HepG2 (cell line): ENCODE results near the gene RASA2. TPM values are rescaled to one million over a fixed set of nuclear protein-coding genes. Genes with fewer than 3 reads are reported as not detected.

Experiments used
- ATAC-seq: fragments of 200-7000 bp; cut with Tn5 transposase; 3 replicates; pipeline ENCODE4 v1.9.1; 2020; ENCODE audit warnings: mild to moderate bottlenecking, moderate library complexity
- BruUV-seq: library from RNA; stranded (reverse); fragments of 400-500 nt; replicated peaks from 2 replicates; lab custom pipeline; 2021; lab: Mats Ljungman, UMichigan
- CTCF ChIA-PET: fragments of 300-600 bp; formaldehyde crosslinking; extraction: SDS; loops from one replicate; lab custom pipeline; 2021; ENCODE audit warnings: low total read pairs, inconsistent platforms, low intra/inter-chr PET ratio; lab: Yijun Ruan, JAX
- POLR2A ChIA-PET: fragments of 350-600 bp; sonication (Branson Sonifier 250); formaldehyde crosslinking; loops from one replicate; lab custom pipeline; 2020; ENCODE audit warnings: antibody characterized with exemption, inconsistent platforms; lab: Yijun Ruan, JAX
- DNase-seq: peaks from one replicate; pipeline ENCODE4 v3.0.0-alpha.2; 2015; ENCODE audit warnings: low spot score
- FAIRE-seq: peaks from 3 replicates; lab custom pipeline; 2011; peaks lifted over from hg19 to GRCh38; lab: Jason Lieb, UNC
- H2AFZ ChIP-seq: one replicate; pipeline ENCODE4 v1.6.1; 2011; ENCODE audit warnings: low read length, inconsistent platforms
- H3K27ac ChIP-seq: fragments of 300-600 bp; 3 replicates; pipeline ENCODE4 v1.8.0; 2011; ENCODE audit warnings: mixed run types, mild to moderate bottlenecking, mixed read lengths, low read length, inconsistent platforms; ENCODE audit not compliant: insufficient read depth; ENCODE audit errors: extremely low read length
- H3K27me3 ChIP-seq, 2 experiments: fragments of 200-600 bp in 1 of 2; 2 replicates in 1 of 2; 3 replicates in 1 of 2; pipeline versions ENCODE4 v1.6.0 to v1.8.0; 2011; ENCODE audit warnings: low read length in 2 of 2, mild to moderate bottlenecking in 2 of 2, moderate library complexity in 2 of 2, inconsistent platforms in 1 of 2; ENCODE audit not compliant: insufficient read depth in 2 of 2, control insufficient read depth in 1 of 2
- H3K36me3 ChIP-seq, 2 experiments: fragments of 200-600 bp in 1 of 2; replicated peaks in 1 of 2; 2 replicates in 1 of 2; 3 replicates in 1 of 2; pipeline versions ENCODE4 v1.5.1 to v1.8.0; 2011; ENCODE audit warnings: low read length in 2 of 2, inconsistent platforms in 1 of 2; ENCODE audit not compliant: insufficient read depth in 2 of 2, control insufficient read depth in 1 of 2
- H3K4me1 ChIP-seq: 2 replicates; pipeline ENCODE4 v1.5.1; 2012; ENCODE audit warnings: low read length, inconsistent platforms; ENCODE audit not compliant: insufficient read depth
- H3K4me2 ChIP-seq: 2 replicates; pipeline ENCODE4 v1.6.0; 2011; ENCODE audit warnings: low read depth, low read length, inconsistent platforms
- H3K4me3 ChIP-seq, 3 experiments: fragments of 200-600 bp in 1 of 3; sonication (generic), shearing (Covaris generic) in 1 of 3; replicated peaks in 1 of 3; 2 replicates each; pipeline ENCODE4 v1.5.1; 2011 to 2016; ENCODE audit warnings: low read length in 3 of 3, inconsistent platforms in 2 of 3, low read depth in 2 of 3, mild to moderate bottlenecking in 2 of 3, control low read depth in 1 of 3, mixed read lengths in 1 of 3; ENCODE audit not compliant: insufficient read depth in 1 of 3
- H3K79me2 ChIP-seq: one replicate; pipeline ENCODE4 v1.6.1; 2011; ENCODE audit warnings: low read length, inconsistent platforms; ENCODE audit not compliant: insufficient read depth
- H3K9ac ChIP-seq: 2 replicates; pipeline ENCODE4 v1.6.0; 2011; ENCODE audit warnings: mild to moderate bottlenecking, low read depth, low read length, inconsistent platforms; ENCODE audit not compliant: insufficient read depth
- H3K9me3 ChIP-seq: 2 replicates; pipeline ENCODE4 v1.5.1; 2012; ENCODE audit warnings: mild to moderate bottlenecking, low read length
- H4K20me1 ChIP-seq: 2 replicates; pipeline ENCODE4 v1.6.0; 2011; ENCODE audit warnings: inconsistent platforms, mild to moderate bottlenecking, low read length, moderate library complexity; ENCODE audit not compliant: insufficient read depth
- CENPX ChIP-seq: sonication (generic); formaldehyde crosslinking; IDR thresholded peaks from 2 replicates; pipeline ENCODE4 v1.9.0; 2021; ENCODE audit warnings: mild to moderate bottlenecking, missing genetic modification reagents, moderate library complexity
- EP300 ChIP-seq, 3 experiments: sonication (generic) in 1 of 3; formaldehyde crosslinking in 1 of 3; IDR thresholded peaks; 2 replicates each; pipeline versions ENCODE4 v1.5.1 to v1.6.1; 2011 to 2020; ENCODE audit warnings: low read depth in 2 of 3, low read length in 2 of 3, borderline replicate concordance in 1 of 3, improper control_type of control experiment in 1 of 3, mild to moderate bottlenecking in 1 of 3, missing genetic modification reagents in 1 of 3, moderate library complexity in 1 of 3
- KLF11 ChIP-seq: IDR thresholded peaks from 2 replicates; pipeline ENCODE4 v1.6.1; 2016; ENCODE audit warnings: missing compliant biosample characterization
- MED8 ChIP-seq: sonication (generic); formaldehyde crosslinking; IDR thresholded peaks from 2 replicates; pipeline ENCODE4 v1.8.1; 2023; ENCODE audit warnings: mild to moderate bottlenecking, missing genetic modification reagents; ENCODE audit not compliant: insufficient replicate concordance
- PAWR ChIP-seq: sonication (generic); formaldehyde crosslinking; IDR thresholded peaks from 2 replicates; pipeline ENCODE4 v1.4.0; 2020; ENCODE audit warnings: missing genetic modification reagents, mild to moderate bottlenecking, borderline replicate concordance
- PTBP1 ChIP-seq: fragments of 200-400 bp; formaldehyde crosslinking; IDR thresholded peaks from 2 replicates; pipeline ENCODE4 v1.6.1; 2018; ENCODE audit warnings: low read length, low read depth; ENCODE audit not compliant: poor library complexity, severe bottlenecking
- THAP11 ChIP-seq: IDR thresholded peaks from 2 replicates; pipeline ENCODE4 v1.6.1; 2016; ENCODE audit warnings: missing biosample characterization, missing genetic modification reagents
- ZNF10 ChIP-seq: sonication (generic); formaldehyde crosslinking; IDR thresholded peaks from 2 replicates; pipeline ENCODE4 v1.4.0; 2020; ENCODE audit warnings: mild to moderate bottlenecking, low read depth, missing genetic modification reagents, borderline replicate concordance
- WGBS: methylation state at CpG from one replicate; pipeline ENCODE4 v1.1.6; 2017; ENCODE audit warnings: low lambda C conversion rate; 5-methylcytosine and 5-hydroxymethylcytosine counted together
- in situ Hi-C: cut with HindIII; loops from 2 replicates; pipeline ENCODE4 v1.10.0; 2017; ENCODE audit warnings: low pct_unique_long_range_greater_than_20kb; ENCODE audit not compliant: extremely low pct_ligation_motif_present
- intact Hi-C: fragments of 100-400 bp; cut with micrococcal nuclease; formaldehyde crosslinking; loops from one replicate; pipeline ENCODE4 v1.10.0; 2022; ENCODE audit not compliant: unreplicated experiment
- polyA plus RNA-seq, 8 experiments: library from polyadenylated mRNA; depleted of rRNA in 3 of 8; stranded (reverse) in 7 of 8; unstranded in 1 of 8; fragments of >200 nt; fragmentation: Illumina TruSeq in 4 of 8; extraction: Trizol in 4 of 8; gene quantifications; 2 replicates each; pipeline versions ENCODE4 v1.2.1 to v1.2.3, GENCODE V29; 2011 to 2016; ENCODE audit warnings: low read depth in 4 of 8, missing spikeins in 1 of 8, mixed read lengths in 1 of 8; ENCODE audit not compliant: insufficient read depth in 1 of 8
- total RNA-seq, 5 experiments: library from RNA; depleted of rRNA; stranded (reverse); fragments of >200 nt; fragmentation: Illumina TruSeq; extraction: Trizol; gene quantifications; 2 replicates each; pipeline ENCODE4 v1.2.3, GENCODE V29; 2016; ENCODE audit warnings: low read depth in 1 of 5
- TF ChIP-seq, protein P1 (sequence below): sonication (generic); formaldehyde crosslinking; IDR thresholded peaks from 2 replicates; pipeline ENCODE4 v1.5.0; 2020; ENCODE audit warnings: mild to moderate bottlenecking, missing genetic modification reagents, borderline replicate concordance

RASA2 gene
- total and polyA plus RNA-seq, 2 of the 13 experiments (the other 11 are each of a cell fraction or from before 2014, with no cell fraction given): 5.4 to 8.5 TPM

DNA sequence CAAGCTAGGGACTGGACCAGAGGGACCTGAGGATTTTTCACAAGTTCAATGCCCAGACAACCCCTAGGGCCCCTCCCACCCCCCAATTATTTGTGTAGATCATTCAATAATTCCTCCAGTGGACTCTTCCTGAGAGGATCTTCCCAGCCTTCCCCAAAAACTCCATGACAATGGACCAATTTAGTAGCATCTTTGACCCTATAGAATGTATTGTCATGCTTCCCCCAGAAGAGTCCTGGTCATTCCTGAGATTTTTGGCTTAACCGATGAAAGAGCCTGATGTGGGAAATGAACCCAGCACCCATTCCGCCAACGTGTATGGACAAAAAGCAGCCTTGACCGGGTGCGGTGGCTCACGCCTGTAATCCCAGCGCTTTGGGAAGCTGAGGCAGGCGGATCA is 132.1 kb downstream of the RASA2 start (continued):
- TF ChIP-seq EP300 (IDR thresholded peaks at IDR 0.05; ENCODE audit: low read depth in 2 of 2, low read length in 2 of 2) (no peak), EP300 (CRISPR knock-in tag; IDR thresholded peaks at IDR 0.05; ENCODE audit: borderline replicate concordance) (no peak), THAP11 (CRISPR knock-in tag) (no peak), PTBP1 (no peak), ZNF10 (CRISPR knock-in tag) (no peak)
- TF ChIP-seq, protein P1, sequence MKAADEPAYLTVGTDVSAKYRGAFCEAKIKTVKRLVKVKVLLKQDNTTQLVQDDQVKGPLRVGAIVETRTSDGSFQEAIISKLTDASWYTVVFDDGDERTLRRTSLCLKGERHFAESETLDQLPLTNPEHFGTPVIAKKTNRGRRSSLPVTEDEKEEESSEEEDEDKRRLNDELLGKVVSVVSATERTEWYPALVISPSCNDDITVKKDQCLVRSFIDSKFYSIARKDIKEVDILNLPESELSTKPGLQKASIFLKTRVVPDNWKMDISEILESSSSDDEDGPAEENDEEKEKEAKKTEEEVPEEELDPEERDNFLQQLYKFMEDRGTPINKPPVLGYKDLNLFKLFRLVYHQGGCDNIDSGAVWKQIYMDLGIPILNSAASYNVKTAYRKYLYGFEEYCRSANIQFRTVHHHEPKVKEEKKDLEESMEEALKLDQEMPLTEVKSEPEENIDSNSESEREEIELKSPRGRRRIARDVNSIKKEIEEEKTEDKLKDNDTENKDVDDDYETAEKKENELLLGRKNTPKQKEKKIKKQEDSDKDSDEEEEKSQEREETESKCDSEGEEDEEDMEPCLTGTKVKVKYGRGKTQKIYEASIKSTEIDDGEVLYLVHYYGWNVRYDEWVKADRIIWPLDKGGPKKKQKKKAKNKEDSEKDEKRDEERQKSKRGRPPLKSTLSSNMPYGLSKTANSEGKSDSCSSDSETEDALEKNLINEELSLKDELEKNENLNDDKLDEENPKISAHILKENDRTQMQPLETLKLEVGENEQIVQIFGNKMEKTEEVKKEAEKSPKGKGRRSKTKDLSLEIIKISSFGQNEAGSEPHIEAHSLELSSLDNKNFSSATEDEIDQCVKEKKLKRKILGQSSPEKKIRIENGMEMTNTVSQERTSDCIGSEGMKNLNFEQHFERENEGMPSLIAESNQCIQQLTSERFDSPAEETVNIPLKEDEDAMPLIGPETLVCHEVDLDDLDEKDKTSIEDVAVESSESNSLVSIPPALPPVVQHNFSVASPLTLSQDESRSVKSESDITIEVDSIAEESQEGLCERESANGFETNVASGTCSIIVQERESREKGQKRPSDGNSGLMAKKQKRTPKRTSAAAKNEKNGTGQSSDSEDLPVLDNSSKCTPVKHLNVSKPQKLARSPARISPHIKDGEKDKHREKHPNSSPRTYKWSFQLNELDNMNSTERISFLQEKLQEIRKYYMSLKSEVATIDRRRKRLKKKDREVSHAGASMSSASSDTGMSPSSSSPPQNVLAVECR (CRISPR knock-in tag): no peak

DNA sequence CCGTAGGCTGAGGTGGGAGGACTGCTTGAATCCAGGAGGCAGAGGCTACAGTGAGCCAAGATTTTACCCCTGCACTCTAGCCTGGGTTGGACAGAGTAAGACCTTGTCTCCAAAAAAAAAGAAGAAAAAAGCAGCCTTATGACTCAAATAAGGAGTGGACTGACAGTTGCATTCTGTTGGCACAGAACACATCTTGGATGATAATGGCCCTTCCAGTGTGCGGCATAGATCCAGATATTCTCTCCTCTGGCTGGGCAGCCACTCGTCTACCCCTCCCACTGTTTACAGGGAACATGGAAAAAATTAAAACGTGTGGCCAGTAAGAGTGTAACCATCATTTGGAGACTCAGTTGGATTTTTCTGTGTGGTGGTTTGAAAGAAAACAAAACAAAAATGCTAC is 132.6 kb downstream of the RASA2 start:
- no peak for FAIRE-seq
- DNase-seq: no peak
- no peak for ATAC-seq
- 71% methylated on average over 4 of the region's 4 CpGs for WGBS
- Histone ChIP-seq H3K36me3 (no peaks in the 10 kb centered on the region), H3K4me2 (no peak overlapping the region), H2AFZ (no peak overlapping the region), H3K9me3 (no peaks in the 10 kb centered on the region), H3K79me2 (no peaks in the 10 kb centered on the region), H3K27ac (no peak overlapping the region), H3K27me3 (peaks cover 0 to 2% of the 10 kb centered on the region in 2 experiments; a peak in 1 of 5 replicates), H3K4me1 (no peaks in the 10 kb centered on the region), H3K4me3 (no peak overlapping the region), H3K9ac (no peak overlapping the region), H4K20me1 (no peaks in the 10 kb centered on the region)
- BruUV-seq: no TSS peak
- CTCF ChIA-PET: no interaction called here
- POLR2A ChIA-PET: no interaction called here
- intact Hi-C loops: no loop called here
- in situ Hi-C loops: no loop called here
- TF ChIP-seq KLF11 (CRISPR knock-in tag) (no peak), MED8 (no peak), PAWR (CRISPR knock-in tag) (no peak), CENPX (no peak)
